Endothelial cell of hepatic sinusoid (primary cell): ENCODE data around the gene FAM193A.
"Not testable (repeated sequence)": the region's sequence is repeated elsewhere in the genome, so short reads cannot be mapped to it uniquely, and the experiment has no call there.

Source experiments
- in situ Hi-C: cut with HindIII; loops from 2 replicates; pipeline ENCODE4 v1.10.0; 2017; ENCODE audit warnings: low sequenced_read_pairs

FAM193A gene

GRCh38 chr4:2714918-2715317 lies 178.5 kb downstream of the FAM193A start:
- in situ Hi-C loops: no loop called here

DNA sequence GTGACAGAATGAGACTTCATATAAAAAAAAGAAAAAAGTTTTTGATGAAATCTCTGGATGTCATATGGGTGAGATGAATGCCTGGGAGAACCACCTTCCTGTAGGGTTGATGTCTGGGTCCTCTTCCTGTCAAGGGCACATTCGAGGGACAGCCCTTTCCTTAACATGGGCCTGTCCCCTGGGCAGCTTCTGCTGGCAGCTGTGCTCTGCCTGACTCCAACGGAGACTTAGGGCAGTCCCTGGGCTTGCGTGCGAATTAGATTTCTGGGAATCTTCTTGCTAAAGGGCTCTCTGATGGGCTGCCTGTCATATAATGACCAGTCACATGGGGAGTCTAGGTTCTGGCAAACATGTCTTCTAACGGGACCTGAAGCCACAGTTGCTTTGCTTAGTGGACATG lies 179.0 kb downstream of the FAM193A start:
- in situ Hi-C loops: no loop called here

- in situ Hi-C loops: no loop called here
These were observed 179.8 kb downstream of the FAM193A start for GRCh38 chr4:2716236-2716635.

- in situ Hi-C loops: no loop called here
These were observed 185.1 kb downstream of the FAM193A start for GRCh38 chr4:2721586-2721985.

DNA sequence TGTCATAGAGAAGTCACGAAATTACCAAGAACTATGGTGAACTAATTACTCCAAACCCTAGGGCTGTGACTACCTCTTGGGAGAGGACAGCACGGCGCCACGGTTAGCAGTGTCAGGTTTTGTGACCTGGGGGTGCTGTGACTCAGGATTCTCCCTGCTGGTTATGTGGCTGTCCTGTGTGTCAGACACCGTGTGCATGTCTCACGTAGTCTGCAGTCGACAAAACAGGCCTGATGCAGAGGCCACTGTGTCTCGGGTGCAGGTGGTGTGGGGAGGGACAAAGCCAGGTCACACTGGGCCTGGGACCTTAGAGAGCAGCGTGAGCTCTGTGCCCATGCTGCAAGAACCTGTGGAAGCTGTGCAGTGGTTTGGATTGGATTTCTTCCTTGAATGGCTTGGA lies 185.6 kb downstream of the FAM193A start:
- in situ Hi-C loops: no loop called here

DNA sequence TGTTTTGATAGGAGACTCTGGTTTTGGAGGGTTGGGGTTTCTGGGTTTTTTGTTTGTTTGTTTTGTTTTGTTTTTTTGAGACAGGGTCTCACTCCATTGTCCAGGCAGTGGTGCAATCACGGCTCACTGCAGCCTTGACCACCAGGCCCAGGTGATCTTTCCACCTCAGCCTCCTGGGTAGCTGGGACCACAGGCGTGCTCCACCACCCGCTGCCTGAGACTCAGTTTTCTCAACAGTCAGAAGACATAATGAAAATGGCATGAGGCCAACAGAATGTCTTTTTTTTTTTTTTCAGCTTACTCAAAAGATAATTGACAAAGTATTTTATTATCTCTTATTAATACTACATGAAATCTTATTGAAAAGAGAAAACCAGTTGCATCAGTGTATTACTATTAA lies 187.3 kb downstream of the FAM193A start:
- in situ Hi-C loops: no loop called here

DNA sequence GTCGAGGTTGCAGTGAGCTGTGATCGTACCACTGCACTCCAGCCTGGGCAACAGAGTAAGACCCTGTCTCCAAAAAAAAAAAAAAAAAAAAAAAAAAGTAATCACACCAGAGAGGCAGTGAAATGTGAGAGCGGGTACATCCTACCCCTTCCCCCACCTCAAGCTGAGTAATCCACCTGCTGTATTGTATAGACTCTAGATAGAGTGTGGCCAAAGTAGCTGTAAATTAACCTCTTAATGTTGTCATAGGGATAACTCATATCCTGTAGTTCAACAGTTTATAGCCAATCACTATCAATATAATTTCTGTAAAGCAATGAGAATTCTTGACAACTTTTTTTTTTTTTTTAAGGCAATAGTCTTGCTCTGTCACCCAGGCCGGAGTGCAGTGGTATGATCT lies 188.9 kb downstream of the FAM193A start:
- in situ Hi-C loops: no loop called here

DNA sequence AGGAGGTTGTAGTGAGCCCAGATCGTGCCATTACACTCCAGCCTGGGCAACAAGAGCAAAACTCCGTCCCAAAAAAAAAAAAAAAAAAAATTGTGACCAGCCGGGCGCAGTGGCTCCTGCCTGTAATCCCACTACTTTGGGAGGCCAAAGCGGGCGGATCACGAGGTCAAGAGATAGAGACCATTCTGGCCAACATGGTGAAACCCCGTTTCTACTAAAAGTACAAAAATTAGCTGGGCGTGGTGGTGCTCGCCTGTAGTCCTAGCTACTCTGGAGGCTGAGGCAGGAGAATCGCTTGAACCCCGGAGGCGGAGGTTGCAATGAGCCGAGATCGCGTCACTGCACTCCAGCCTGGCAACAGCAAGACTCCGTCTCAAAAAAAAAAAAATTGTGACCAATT lies 190.4 kb downstream of the FAM193A start:
- in situ Hi-C loops: not testable (repeated sequence)

- in situ Hi-C loops: no loop called here
These were observed 191.8 kb downstream of the FAM193A start for GRCh38 chr4:2728221-2728620.

- in situ Hi-C loops: no loop called here
These were observed 192.5 kb downstream of the FAM193A start for GRCh38 chr4:2728806-2729532.

- in situ Hi-C loops: no loop called here
These were observed 193.1 kb downstream of the FAM193A start for GRCh38 chr4:2729533-2729875.

DNA sequence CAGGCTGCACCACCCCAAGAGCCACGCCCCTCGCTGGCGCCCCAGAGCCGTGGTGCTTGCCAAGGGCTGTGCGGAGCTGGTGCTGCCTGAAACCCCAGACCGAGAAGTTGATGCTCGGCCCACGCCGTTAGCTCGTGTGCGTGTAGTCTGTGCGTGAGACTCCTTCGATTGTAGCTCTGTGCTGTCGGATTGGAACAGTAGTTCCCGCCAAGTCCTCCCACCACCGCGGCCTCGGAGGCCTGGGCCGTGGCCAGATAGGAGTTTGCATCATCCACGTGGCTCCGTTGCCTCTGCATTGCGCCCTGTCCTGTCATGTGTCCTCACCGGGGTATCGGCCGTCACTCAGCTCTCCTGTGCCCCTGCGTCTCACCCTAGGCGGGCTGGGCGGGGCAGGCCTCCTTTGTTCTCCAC lies 195.5 kb downstream of the FAM193A start:
- in situ Hi-C loops: no loop called here

DNA sequence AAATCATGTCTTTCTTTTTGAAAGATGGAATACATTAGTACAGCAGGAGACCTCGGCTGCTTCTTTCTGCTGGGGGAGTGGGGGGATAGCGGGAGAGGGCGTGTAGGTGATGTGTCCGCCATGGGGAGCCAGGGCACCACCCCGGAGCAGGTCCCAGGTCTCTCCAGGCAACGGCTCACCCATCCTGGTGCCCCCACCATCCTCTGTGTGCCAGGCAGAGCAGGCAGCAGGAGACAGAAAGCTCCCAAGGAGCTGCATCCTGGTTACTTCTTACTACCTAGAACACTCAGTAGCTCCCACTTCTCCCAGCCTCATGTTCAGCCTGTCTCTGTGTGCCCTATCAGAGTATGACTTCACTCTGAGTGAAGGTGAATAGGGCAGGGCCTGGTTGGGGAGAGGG lies 196.1 kb downstream of the FAM193A start:
- in situ Hi-C loops: no loop called here

DNA sequence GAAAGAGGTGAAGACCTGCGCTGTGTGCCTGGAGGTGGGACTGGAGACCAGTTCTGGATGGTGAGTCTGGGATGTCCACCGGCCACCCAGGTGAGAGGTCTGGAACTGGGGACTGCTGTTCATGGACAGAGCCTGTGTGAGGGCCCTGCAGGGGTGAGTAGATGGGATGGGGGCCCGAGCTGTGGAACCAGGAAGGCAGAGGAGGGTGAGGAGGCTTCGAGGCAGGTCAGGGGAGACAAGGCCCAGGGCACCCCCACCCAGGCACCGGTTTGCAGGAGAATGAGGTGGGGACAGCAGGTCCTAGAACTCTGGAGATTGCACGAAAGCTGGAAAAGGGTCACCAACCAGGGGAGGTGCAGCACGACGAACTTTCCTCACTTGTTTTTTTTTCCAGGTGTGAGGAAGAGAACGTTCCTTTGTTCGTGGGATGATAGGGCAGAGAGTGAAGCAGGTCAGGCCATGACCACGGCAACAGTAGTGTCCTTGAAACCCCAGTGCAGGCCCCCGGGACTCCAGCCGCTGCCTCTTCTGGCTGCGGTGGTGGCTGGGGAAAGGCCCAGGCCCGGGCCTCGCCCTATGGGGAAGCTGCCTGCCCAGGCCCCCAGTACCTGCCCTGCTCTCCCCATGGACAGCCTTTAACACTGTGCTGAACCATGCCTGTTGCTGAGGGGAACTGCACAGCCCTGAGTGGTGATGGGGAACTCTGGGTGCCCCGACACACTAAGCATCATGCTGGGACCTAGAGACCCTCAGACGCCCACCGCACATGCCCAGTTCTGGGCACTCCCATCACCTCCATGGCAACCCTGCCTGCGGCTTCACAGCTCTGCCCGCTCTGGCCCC lies 196.8 kb downstream of the FAM193A start:
- in situ Hi-C loops: no loop called here

GRCh38 chr4:2733844-2734574 lies 197.6 kb downstream of the FAM193A start:
- in situ Hi-C loops: no loop called here

GRCh38 chr4:2734612-2735011 lies 198.2 kb downstream of the FAM193A start:
- in situ Hi-C loops: no loop called here

GRCh38 chr4:2735869-2736268 lies 199.4 kb downstream of the FAM193A start:
- in situ Hi-C loops: no loop called here

GRCh38 chr4:2738296-2738695 lies 201.8 kb downstream of the FAM193A start:
- in situ Hi-C loops: not testable (repeated sequence)

DNA sequence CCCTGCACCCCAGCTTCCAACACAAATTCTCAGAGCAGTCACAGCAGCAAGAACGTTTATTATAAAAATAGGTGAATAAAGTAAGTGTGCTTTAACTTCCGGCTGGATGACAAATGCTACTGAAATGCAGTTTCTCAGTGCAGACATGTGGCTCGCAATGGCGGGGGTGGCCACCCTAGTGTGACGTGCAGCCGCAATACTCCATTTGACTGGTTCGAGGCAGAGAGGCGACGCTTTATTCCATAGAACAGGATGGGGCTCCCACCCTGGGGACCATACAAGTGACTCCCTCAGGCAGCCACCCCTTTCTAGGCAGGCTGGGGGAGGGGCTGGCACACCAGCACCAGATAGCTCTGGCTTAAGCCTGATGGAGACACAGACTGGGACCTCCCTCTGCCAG lies 205.2 kb downstream of the FAM193A start:
- in situ Hi-C loops: no loop called here

DNA sequence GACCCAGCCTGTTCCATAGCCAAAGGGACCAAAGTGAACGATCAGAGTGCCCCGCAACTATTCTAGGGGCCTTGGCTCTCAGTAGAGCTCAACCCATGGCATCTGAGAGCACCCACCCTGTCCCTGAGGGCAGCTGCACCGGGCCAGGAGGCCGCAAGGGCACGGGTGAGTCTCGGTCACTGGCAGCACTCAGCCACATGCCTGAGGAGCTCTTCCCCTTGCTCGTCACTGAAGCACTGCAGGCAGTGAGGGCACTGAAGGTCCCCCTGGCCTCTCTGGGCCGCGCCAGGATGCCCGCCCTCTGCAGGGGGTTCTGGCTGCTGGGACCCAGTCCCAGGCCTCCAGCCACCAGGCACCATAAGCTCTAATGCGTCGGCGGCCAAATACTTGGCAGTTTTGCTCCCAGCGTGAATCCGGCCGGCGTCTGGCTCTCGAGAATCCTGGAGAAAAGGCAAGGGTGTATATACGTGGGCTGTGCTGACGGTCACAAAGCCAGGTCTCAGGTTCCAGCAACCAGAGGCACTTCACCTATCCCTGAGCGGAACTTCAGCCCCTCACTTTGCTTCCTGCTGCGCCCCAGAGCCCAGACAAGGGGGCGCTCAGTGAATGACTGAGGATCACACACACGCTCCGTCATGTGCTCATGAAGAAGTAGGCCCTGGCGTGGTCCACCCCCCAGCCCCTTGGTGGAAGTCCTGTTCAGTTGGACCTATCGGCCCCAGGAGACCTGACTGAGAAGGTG lies 205.8 kb downstream of the FAM193A start:
- in situ Hi-C loops: no loop called here
